ENCODE results near the gene STON1.

DNA sequence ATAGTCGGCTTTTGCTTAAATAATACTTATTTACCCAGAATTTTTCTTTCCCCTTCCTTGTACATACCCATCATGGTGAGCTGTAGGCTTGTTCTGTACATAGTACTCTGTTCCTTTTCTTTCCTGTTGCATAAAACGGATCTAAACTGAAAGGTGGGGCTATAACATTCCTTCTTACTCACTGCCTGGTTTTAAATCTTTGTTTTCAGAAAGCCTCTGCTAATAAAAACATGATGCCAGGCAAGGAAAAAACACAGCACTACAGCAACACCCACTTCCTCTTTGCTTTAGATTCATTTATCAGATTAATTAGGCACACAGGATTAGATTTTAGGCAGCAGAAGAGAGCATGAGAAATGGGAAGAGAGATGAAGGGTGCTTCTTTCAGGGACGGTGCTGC, 19.6 kb upstream of the STON1 start:
- TF ChIP-seq GATA3 (IDR thresholded peaks at IDR 0.05; ENCODE audit: low read depth, low read length), result no peak
- TF ChIP-seq GATA2 (IDR thresholded peaks at IDR 0.05; ENCODE audit: low read depth, low read length), result no peak
